GM19025 (cell line): ENCODE results near the gene KCTD15.

Source experiments
- ATAC-seq: cut with Tn5 transposase; IDR thresholded peaks from one replicate; pipeline ENCODE4 v1.9.1; 2021; ENCODE audit warnings: mild to moderate bottlenecking, low read depth, moderate library complexity; ENCODE audit not compliant: unreplicated experiment

The KCTD15 gene

DNA sequence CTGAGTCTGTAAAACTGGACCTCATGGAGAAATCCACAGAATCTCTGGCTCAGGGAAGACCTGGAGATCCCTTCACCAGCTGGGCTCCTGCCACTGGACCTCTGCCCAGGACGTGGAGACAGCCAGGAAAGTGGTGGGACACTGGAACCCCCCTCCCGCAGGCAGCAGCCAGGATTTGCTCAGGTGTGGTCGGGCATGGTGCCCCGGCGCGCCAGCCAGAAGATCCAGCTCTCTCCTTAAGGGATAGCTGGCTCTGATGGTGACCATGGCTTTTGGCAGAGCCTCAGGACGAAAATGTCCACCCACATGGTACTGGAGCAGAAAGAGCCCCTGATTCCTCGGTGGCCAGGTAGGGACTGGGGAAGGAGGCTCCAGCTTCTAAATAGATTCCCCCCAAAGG is 26.6 kb upstream of the KCTD15 start:
- no peak for ATAC-seq

DNA sequence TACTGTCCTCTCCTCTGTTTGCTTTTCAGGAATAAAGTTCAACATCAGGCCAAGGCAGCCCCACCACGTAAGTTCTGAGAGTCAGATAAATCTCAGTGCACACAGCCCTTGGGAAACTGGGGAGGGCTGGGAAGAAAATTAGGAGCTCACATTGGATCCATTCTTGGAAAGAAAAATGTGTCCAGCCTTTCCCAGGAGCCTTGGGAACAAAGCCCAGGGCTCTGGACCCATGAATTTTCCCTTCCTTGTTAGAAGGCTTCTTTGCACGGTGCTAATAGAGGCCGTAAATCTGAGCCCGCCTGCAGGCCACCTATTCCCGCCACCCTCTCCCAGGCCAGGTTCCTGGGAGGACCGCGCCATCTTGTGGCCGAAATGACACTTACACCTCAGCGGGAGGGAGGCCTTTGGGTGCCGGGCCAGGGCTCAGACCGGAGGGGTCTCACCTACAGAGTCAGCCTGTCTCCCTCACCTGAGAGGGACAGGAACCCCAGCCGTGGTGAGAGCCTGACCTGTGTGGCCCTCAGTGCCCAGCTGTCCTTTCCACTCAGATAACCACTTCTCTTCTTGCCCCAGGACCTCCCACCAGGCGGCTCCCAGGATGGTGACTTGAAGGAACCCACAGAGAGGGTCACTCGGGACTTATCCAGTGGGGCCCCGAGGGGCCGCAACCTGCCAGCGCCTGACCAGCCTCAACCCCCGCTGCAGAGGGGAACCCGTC is 25.1 kb upstream of the KCTD15 start:
- no peak for ATAC-seq

- ATAC-seq, result no peak
Observed at GRCh38 chr19:33772102-33772857, 24.4 kb upstream of the KCTD15 start.

DNA sequence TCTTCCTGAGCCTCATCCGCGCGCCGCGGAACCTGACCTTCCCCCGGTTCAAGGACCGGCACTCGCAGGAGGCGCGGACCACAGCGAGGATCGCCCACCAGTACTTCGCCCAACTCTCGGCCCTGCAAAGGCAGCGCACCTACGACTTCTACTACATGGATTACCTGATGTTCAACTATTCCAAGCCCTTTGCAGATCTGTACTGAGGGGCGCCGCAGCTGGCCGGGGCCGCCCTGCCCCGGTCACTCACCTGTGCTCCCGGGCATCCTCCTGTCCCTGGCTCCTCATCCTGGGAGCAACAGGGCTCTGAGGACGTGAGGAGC is 23.9 kb upstream of the KCTD15 start:
- no peak for ATAC-seq

GRCh38 chr19:33773704-33774624 is 22.7 kb upstream of the KCTD15 start:
- ATAC-seq, result no peak

DNA sequence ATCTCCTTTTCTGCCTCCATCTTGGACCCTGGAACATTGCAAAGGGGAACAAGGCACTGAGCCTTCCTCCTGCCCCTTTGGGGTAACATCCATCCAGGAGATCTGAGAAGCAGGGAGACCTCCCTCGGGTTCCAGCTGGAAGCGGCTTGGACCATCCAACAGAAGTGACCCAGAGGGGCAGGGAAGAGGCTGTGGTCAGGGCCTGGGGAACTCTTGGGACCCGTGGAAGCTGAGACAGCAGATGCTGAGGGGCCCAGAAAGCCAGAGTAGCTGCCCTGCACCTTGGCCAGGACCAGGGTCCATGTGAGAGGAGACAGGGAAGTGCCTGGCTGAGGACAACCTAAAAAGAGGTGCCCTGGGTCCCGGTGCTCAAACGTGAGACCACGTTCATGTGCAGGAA is 21.9 kb upstream of the KCTD15 start:
- ATAC-seq, result no peak

- no peak for ATAC-seq
Observed at GRCh38 chr19:33775731-33776487, 20.8 kb upstream of the KCTD15 start.

GRCh38 chr19:33777351-33777750 is 19.3 kb upstream of the KCTD15 start:
- no peak for ATAC-seq

- ATAC-seq, result no peak
Observed at GRCh38 chr19:33777753-33778088, 18.9 kb upstream of the KCTD15 start.

DNA sequence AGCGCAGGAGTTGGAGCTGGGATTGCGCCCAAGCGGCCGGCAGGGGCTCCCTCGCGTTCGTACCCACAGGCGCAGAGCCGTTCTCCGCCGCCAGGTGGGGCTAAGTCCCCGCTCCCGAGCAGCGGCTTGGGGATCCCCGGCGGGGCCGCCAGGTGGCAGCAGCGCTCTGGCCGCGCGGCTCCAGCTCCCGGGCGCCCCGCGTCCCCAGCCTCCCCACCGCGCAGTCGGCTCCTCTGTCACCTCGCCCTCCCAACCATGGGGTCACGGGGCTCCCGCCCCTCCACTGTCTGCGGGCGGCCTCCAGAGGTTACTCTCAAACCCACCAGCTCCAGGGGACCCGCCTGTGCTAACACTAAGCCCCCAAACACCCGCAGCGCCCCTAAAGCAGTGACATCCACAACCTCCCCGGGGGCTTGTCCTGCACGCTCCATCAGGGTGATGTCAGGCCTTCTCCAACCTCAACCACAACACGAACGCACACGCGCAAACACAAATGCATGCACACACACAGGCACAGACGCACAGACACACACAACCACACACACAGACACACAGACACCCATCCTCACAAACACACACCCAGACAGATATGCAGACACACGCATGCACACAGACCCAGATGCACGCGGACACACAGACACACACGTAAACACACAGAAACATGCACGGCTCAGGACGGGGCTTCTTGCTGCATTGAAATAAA is 18.4 kb upstream of the KCTD15 start:
- peak; percentile 79 for ATAC-seq

DNA sequence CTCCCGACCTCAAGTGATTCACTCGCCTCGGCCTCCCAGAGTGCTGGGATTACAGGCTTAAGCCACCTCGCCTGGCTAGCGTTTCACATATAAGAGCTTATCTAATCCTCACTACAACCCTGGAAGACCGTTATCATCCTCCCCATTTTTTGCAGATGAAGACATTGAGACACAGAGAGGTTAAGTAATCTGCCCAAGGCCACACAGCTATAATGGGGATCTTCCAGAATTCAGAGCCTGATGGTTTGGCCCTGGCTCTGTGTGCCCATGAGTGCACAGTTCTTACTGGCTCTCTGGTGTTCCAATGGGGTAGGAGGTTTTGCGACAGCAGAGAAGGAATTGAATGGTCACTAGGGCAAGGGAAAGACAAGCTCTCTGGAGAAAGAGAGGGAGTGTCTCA is 16.8 kb upstream of the KCTD15 start:
- ATAC-seq, result no peak

GRCh38 chr19:33780251-33780650 is 16.4 kb upstream of the KCTD15 start:
- no peak for ATAC-seq

- no peak for ATAC-seq
Observed at GRCh38 chr19:33780746-33781145, 15.9 kb upstream of the KCTD15 start.

DNA sequence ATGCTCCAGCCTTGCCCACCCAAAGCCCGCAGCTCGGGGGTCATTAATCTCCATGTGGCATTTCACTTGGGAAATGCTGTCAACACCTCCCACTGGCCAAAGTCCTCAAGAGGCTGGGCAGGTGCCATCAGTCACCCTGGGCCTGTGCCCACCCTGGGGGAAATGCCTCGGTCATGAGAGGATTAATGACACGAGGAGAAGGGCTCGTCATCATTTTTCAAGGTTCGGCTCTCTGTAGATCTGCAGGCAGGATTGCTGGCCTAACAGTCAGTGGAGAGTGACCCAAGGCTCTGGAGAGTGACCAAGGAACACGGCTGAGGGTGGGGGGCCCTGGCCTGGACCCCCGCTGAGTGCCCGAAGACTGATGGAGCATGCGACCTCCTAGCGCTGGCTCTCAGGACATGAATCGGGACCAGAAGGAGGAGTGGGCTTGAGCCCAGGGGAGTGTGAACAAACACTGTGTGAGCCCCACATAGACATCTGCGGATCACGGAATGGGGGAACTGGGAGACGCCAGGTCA is 15.2 kb upstream of the KCTD15 start:
- no peak for ATAC-seq

DNA sequence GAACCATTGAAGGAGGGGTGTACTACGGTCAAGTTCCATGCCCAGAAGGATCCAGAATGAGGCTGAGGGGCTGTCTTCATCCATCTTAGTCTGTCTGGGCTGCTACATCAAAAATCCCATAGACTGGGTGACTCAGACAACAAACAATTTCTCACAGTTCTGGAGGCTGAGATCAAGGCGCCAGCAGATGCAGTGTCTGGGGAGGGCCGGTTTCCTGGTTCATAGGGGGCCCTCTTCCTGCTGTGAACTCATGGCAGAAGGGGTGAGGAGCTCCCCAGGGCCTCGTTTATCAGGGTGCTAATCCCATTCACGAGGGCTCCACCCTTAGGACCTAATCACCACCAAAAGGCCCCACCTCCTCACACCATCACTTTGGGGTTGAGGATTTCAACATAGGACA is 14.7 kb upstream of the KCTD15 start:
- ATAC-seq, result no peak

DNA sequence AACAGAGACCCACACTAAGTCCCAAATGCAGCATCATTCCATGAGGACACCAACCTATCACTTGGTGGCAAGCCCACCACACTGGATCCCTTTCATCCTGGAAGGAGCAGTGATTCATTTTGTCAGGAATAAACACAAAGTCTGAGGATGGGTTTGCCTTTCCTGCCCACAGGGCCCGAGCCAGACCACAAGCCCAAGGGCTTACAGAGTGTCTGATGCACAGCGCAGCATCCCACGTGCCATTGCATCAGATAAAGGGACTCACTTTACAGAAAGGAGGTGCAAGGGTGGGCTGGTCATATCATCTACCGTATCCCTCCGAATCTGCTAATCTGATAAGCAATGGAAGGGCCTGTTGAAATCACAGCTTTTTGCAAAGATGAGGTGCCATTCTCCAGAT is 12.2 kb upstream of the KCTD15 start:
- no peak for ATAC-seq

DNA sequence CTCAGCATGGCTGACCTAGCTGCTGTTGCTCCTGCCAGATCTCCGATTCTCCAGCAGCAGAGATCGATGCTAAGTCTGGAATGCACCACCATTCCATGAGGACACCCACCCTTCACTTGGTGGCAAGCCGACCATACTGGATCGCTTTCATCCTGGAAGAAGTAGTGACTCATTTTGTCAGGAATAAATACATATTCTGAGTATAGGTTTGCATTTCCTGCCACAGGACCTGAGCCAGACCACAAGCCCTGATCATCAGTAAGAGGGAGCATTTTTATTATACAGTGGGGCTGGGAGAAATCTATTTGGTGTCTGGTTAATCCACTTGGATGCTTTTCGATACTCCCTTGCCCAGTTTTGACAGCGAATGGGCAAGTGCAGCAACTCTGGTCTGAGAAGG is 10.9 kb upstream of the KCTD15 start:
- ATAC-seq, result no peak

GRCh38 chr19:33788676-33789075 is 8.0 kb upstream of the KCTD15 start:
- no peak for ATAC-seq

- ATAC-seq, result no peak
Observed at GRCh38 chr19:33789344-33789743, 7.3 kb upstream of the KCTD15 start.
